Activated T-cell treated with anti-CD3 and anti-CD28 coated beads for 48 hours (primary cell): Measurements from ENCODE around the gene SLC37A4.
A peak's percentile ranks its signal among the peaks of the same experiment; 100 is the strongest.
"Not testable (repeated sequence)": the region's sequence is repeated elsewhere in the genome, so short reads cannot be mapped to it uniquely, and the experiment has no call there.

Source experiments
- DNase-seq: peaks from one replicate; pipeline ENCODE4 v3.0.0-alpha.2; 2020; ENCODE audit warnings: low read depth

Gene SLC37A4

DNA sequence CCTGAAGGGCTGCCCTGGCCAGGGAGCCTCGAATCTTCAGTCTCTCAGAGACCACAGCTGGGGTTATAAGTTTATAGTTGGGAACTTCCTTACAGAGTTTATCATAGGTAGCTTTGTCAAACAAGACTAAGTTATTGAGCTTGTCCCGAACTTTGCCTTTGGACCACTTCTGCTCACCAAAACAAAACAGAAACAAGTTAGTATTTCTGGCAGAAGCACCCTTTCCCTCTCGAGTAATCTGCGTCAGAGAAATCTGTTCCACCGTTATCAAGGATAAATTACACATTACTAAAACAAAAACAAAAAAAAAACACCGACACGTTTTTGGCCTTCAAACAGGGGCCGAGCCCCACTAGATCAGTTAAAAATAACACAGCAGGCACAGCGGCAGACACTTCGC, 13.3 kb downstream of the SLC37A4 start:
- DNase-seq, result not testable (repeated sequence)

DNA sequence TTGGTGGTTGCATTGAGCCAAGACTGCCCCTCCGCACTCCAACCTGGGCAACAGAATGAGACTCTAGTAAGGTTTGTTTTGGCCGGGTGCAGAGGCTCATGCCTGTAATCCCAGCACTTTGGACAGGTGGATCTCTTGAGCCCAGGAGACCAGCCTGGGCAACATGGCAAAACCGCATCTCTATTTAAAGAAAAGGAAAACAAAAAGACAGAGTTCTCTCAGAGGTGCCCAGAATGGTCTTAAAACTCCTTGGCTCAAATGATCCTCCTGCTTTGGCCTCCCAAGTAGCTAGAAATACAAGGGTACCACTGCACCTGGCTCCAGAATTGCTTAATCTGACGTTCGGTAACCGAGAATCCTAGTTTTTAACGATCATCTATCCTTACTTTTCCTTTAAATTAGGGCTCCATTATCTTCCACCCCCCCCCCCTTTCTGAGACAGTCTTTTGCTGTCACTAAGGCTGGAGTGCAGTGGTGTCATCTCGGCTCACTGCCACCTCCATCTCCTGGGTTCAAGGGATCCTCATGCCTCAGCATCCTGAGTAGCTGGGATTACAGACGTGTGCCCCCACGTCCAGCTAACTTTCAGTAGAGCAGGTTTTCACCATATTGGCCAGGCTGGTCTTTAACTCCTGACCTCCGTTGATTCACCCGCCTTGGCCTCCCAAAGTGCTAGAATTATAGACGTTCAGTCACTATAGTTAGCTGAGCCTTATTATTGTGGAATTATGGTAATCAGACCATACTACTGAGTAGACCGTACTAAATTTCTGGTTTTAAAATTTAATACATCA, 14.3 kb downstream of the SLC37A4 start:
- no peak for DNase-seq

GRCh38 chr11:119015054-119015611, 15.5 kb downstream of the SLC37A4 start:
- DNase-seq, result no peak

- DNase-seq, result no peak
Observed at GRCh38 chr11:119014209-119014924, 16.3 kb downstream of the SLC37A4 start.

DNA sequence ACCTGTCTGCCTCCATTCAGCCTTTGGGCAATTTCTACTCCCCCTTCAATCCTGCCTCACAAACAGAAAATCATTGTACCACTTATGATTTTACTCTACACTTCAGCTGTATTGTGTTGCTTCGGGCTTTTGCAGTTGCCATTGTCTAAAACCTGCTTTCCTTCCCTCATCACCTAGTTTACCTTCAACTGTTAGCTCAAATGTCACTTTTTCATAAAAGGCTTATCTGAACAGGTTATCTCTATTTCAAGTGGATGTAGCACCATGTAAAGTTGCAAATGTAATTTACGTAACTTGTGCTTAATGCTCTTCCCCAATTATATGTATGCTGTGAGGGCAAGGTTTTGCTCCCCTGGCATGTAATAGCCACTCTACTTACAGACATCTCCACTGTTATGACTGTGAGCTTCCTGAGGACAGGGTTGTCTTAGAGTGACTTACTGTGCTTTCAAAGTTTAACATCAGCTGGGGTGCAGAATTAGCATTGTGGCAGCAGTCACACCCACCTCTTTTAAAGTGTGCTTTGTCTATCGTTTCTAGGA, 18.0 kb downstream of the SLC37A4 start:
- DNase-seq, result no peak

GRCh38 chr11:119011476-119012053, 19.1 kb downstream of the SLC37A4 start:
- DNase-seq, result no peak

- DNase-seq, result no peak
Observed at GRCh38 chr11:119006656-119007055, 24.0 kb downstream of the SLC37A4 start.

- DNase-seq, result no peak
Observed at GRCh38 chr11:119000906-119001305, 29.8 kb downstream of the SLC37A4 start.

DNA sequence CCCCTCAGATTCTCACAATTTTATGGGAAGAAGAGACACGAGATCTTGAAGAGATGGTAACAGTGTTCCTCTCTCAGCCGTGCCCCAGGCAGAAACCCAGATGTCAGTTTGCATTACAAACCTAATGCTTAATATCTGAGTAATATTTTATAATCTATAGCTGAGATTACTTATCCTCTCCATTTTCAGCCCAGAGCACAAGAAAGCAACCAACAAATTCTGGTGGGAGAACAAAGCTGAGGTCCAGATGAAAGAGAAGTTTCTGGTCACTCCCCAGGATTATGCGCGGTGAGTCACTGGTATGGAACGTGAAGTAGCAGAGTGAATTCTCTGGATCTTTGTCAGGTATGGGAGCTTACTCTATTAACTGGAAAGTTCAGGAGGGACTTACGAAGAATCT, 31.9 kb downstream of the SLC37A4 start:
- no peak for DNase-seq

- no peak for DNase-seq
Observed at GRCh38 chr11:118998388-118998717, 32.3 kb downstream of the SLC37A4 start.

DNA sequence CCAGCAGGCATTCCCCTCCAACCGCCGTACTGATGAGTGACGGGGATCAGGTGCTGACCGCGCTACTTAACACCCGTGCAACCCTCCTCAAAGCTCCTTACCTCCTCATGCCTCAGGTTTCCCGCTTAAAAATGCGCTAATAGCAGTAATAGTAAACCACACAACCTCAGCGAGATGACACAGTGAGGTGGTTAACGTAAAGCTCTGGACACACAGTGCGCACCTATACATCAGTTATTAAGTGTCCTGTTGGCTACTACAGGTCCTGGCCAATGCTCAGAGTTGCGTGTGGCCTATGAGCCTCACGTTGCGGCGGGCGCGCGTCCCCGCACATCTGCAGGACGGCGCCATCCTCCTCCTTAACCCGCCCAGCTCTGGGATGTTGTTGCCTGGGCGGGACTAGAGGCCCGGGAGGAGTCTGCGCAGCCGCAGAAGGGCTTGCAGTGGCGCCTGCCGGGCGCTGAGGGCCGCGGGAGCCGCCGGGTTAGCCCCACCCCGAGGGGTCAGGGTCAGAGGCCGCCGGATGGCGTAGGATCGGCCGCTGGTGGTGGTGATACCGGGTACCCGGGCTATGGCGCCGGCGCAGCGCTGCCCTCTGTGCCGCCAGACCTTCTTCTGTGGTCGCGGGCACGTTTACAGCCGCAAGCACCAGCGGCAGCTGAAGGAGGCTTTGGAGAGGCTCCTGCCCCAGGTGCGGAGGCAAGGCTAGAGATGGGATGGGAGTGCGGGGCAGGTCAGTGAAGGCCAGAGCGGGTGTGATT, 32.9 kb downstream of the SLC37A4 start, which contains the start of gene CENATAC:
Gene CENATAC (plus strand): TSS at position 512 of the 761 bp plus-strand sequence. CDS start 60 bp downstream, at position 572.
- peak; percentile 97 for DNase-seq

- DNase-seq, result peak; percentile 38
Observed at GRCh38 chr11:118996926-118997626, 33.6 kb downstream of the SLC37A4 start.

DNA sequence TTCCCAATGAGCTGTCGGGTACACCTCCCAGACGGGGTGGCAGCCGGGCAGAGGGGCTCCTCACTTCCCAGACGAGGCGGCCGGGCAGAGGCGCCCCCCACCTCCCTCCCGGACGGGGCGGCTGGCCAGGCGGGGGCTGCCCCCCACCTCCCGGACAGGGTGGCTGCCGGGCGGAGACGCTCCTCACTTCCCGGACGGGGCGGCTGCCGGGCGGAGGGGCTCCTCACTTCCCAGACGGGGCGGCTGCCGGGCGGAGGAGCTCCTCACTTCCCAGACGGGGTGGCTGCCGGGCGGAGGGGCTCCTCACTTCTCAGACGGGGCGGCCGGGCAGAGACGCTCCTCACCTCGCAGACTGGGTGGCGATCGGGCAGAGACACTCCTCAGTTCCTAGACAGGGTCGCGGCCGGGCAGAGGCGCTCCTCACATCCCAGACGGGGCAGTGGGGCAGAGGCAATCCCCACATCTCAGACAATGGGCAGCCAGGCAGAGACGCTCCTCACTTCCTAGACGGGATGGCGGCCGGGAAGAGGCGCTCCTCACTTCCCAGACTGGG, 39.1 kb downstream of the SLC37A4 start:
- DNase-seq, result not testable (repeated sequence)

- no peak for DNase-seq
Observed at GRCh38 chr11:118988280-118988679, 42.4 kb downstream of the SLC37A4 start.

DNA sequence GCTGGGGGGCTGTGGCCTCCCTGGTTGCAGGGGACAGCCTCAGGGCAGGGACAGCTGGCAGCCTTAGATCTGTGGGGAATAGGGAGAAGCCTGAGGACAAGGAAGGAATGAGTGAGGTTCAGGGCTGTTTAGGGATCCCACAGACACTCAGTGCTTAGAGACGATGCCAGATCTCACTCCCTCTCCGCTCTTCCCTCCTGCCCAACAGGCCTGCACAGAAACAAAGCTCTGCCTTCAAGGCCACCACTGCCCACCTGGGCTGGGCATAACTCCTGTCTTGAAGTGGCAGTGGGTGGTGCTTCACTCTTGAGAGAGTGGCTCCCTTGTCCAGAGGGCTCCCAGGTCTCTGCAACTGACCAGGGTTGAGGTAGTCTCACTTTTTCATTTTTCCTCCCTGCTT, 45.9 kb downstream of the SLC37A4 start:
- DNase-seq, result no peak

DNA sequence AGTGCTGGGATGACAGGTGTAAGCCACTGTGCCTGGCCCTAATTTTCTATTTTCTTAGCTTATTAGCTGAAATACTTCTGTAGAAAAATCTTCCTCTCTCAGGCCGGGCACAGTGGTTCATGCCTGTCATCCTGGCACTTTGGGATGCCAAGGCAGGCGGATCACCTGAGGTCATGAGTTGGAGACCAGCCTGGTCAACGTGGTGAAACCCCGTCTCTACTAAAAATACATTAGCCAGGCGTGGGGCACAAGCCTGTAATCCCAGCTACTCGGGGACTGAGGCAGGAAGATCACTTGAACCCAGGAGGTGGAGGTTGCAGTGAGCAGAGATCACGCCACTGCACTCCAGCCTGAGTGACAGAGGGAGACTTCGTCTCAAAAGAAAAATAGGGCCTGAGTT, 46.3 kb downstream of the SLC37A4 start:
- not testable (repeated sequence) for DNase-seq

DNA sequence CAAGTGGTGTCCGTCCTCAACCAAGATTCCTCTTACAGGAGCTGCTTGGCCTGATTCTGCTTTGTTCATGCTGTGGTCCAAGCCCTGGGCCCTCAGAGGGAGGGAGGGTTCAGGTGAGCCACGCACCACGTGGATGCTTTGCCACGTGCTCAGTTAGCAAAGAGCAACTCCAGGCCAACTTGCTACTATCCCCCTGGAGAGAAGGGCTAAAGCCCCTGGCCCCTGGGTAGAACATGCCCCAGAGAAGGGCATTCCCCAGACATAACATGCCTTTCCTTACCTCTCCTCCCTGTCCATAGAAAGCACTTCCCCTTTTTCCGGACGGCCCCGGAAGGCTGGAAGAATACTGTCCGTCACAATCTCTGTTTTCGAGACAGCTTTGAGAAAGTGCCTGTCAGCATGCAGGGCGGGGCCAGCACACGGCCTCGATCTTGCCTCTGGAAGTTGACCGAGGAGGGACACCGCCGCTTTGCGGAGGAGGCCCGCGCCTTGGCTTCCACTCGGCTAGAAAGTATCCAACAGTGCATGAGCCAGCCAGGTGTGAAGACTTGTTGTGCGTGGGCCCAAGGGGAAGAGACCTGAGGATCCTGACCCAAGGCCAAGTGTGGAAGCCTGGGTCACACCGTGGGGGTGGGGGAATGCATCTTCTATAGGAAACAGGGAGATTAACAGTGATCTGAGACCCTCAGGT, 50.3 kb downstream of the SLC37A4 start:
- no peak for DNase-seq

DNA sequence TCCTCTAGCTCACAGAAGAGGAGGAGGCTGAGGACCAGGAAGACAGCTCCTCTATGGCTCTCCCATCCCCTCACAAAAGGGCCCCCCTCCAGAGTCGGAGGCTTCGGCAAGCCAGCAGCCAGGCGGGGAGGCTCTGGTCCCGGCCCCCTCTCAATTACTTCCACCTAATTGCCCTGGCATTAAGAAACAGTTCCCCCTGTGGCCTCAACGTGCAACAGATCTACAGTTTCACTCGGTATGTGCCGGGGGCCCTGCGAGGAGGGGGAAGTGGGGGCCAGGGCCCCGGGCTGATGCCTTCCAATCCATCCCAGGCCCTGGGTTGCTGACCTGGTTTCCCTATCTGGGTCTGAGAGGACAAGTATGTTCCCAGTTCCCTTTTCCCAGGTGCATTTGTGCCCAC, 51.2 kb downstream of the SLC37A4 start:
- DNase-seq, result no peak

GRCh38 chr11:118975771-118976709, 54.6 kb downstream of the SLC37A4 start:
- no peak for DNase-seq
